ENCODE measurements around the gene AMPH.
"Not testable (repeated sequence)": the region's sequence is repeated elsewhere in the genome, so short reads cannot be mapped to it uniquely, and the experiment has no call there.

The AMPH gene

GRCh38 chr7:38382684-38383083, 248.5 kb downstream of the AMPH start:
- DNase-seq, result no peak

GRCh38 chr7:38375453-38375852, 255.7 kb downstream of the AMPH start:
- no peak for DNase-seq

GRCh38 chr7:38374507-38374906, 256.7 kb downstream of the AMPH start:
- peak; percentile 27 to 44 for DNase-seq

- DNase-seq, result no peak
These were observed 258.0 kb downstream of the AMPH start for GRCh38 chr7:38373155-38373554.

- no peak for DNase-seq
These were observed 258.9 kb downstream of the AMPH start for GRCh38 chr7:38372290-38372689.

- peak; percentile 75 to 78 for DNase-seq
These were observed 261.2 kb downstream of the AMPH start for GRCh38 chr7:38369816-38370493.

- DNase-seq, result peak; percentile 64 to 71
These were observed 263.0 kb downstream of the AMPH start for GRCh38 chr7:38368191-38368605.

GRCh38 chr7:38367301-38367890, 263.8 kb downstream of the AMPH start:
- peak in 1 of 2 experiments; percentile 17 for DNase-seq

- DNase-seq, result peak; percentile 59 to 66
These were observed 267.8 kb downstream of the AMPH start for GRCh38 chr7:38363379-38363778.

- peak in 1 of 2 experiments; percentile 58 for DNase-seq
These were observed 268.4 kb downstream of the AMPH start for GRCh38 chr7:38362611-38363237.

GRCh38 chr7:38360776-38361175, 270.4 kb downstream of the AMPH start:
- no peak for DNase-seq

GRCh38 chr7:38359071-38359601, 272.0 kb downstream of the AMPH start:
- peak; percentile 72 to 78 for DNase-seq

GRCh38 chr7:38358273-38358831, 272.8 kb downstream of the AMPH start:
- peak in 1 of 2 experiments; percentile 47 for DNase-seq

- DNase-seq, result peak; percentile 46 to 51
These were observed 276.8 kb downstream of the AMPH start for GRCh38 chr7:38354271-38354851.

- DNase-seq, result peak in 1 of 2 experiments; percentile 45
These were observed 277.7 kb downstream of the AMPH start for GRCh38 chr7:38353431-38353881.

GRCh38 chr7:38351601-38352000, 279.6 kb downstream of the AMPH start:
- no peak for DNase-seq

GRCh38 chr7:38350777-38351176, 280.4 kb downstream of the AMPH start:
- not testable (repeated sequence) for DNase-seq

GRCh38 chr7:38349869-38350583, 281.1 kb downstream of the AMPH start:
- DNase-seq, result peak; percentile 36 to 68

- peak in 1 of 2 experiments; percentile 21 for DNase-seq
These were observed 281.9 kb downstream of the AMPH start for GRCh38 chr7:38349126-38349795.

- not testable (repeated sequence) for DNase-seq
These were observed 285.6 kb downstream of the AMPH start for GRCh38 chr7:38345299-38346172.

- peak in 1 of 2 experiments; percentile 35 for DNase-seq
These were observed 286.4 kb downstream of the AMPH start for GRCh38 chr7:38344741-38345140.

All from stimulated activated CD4-positive, alpha-beta T cell treated with anti-CD3 and anti-CD28 coated beads, Interleukin-4, amount 100 ng/mL, for 4 hours (primary cell).